Mucosa of descending colon (tissue), 3 donors: Measurements from ENCODE around the gene ARPC1B. TPM values are rescaled to one million over a fixed set of nuclear protein-coding genes. Genes with fewer than 3 reads are reported as not detected.
A peak's percentile ranks its signal among the peaks of the same experiment; 100 is the strongest.

Experiments
- ATAC-seq: fragments of 200-7000 bp; cut with Tn5 transposase; one replicate; pipeline ENCODE4 v1.9.1; 2020; ENCODE audit warnings: mild to moderate bottlenecking, moderate library complexity
- DNase-seq, 3 donors: peaks; one replicate each; pipeline ENCODE4 v3.0.0-alpha.2; 2020
- H3K36me3 ChIP-seq: fragments of 200-600 bp; one replicate; pipeline ENCODE4 v1.8.0; 2021; ENCODE audit warnings: low read depth, mild to moderate bottlenecking
- H3K4me1 ChIP-seq: fragments of 200-600 bp; one replicate; pipeline ENCODE4 v1.8.0; 2021; ENCODE audit warnings: low read depth, mild to moderate bottlenecking
- H3K4me3 ChIP-seq: fragments of 200-600 bp; one replicate; pipeline ENCODE4 v1.8.0; 2021; ENCODE audit warnings: mild to moderate bottlenecking
- H3K9me3 ChIP-seq: fragments of 200-600 bp; one replicate; pipeline ENCODE4 v1.8.0; 2021; ENCODE audit warnings: mild to moderate bottlenecking
- CTCF ChIP-seq: fragments of 200-600 bp; IDR thresholded peaks from one replicate; pipeline ENCODE4 v1.8.0; 2022; ENCODE audit warnings: antibody characterized with exemption, mild to moderate bottlenecking
- intact Hi-C, 2 donors: fragments of 100-400 bp; cut with DNase I in 1 of 2; cut with micrococcal nuclease in 1 of 2; formaldehyde crosslinking; loops; one replicate each; pipeline versions ENCODE4 v1.11.0 to v1.11.1; 2022; cut with DNase I, micrococcal nuclease
- total RNA-seq, 3 donors: library from RNA; stranded (reverse); fragmentation: NEBNext Ultra II Directional in 2 of 3; extraction: Animal tissue kit (Norgen Biotek cat#: 25700) in 2 of 3; gene quantifications; one replicate each; pipeline versions ENCODE4 v1.2.1 to v1.2.4, GENCODE V29; 2021 to 2023
- donor health status: DM: no; HTN: no; CAD: no; lungs with moderate emphysema.
- donor health status: DM: no; HTN: no; CAD: no.
- donor health status: DM: no; HTN: yes; CAD: no.

The ARPC1B gene
- total RNA-seq, 3 donors from 2014 or later = 107 to 153 (median 119) TPM

GRCh38 chr7:99380032-99380822 lies 5.7 kb downstream of the ARPC1B start:
- Histone ChIP-seq H3K4me1 (peaks cover 42% of the 10 kb centered on the region), H3K36me3 (no peaks in the 10 kb centered on the region), H3K9me3 (no peaks in the 10 kb centered on the region), H3K4me3 (no peak overlapping the region)
- DNase-seq (peak in 1 of 3 donors; percentile 41), ATAC-seq (peak; percentile 6)
- no peak for TF ChIP-seq CTCF
- intact Hi-C loops = no loop called here

GRCh38 chr7:99380823-99381663 lies 6.5 kb downstream of the ARPC1B start:
- TF ChIP-seq CTCF = no peak
- DNase-seq = peak; percentile 59 to 85 (median 60)
- Histone ChIP-seq H3K4me3 (no peak overlapping the region), H3K4me1 (peaks cover 35% of the 10 kb centered on the region), H3K9me3 (no peaks in the 10 kb centered on the region), H3K36me3 (no peaks in the 10 kb centered on the region)
- peak; percentile 59 for ATAC-seq
- intact Hi-C loops = no loop called here

GRCh38 chr7:99381664-99382075 lies 7.1 kb downstream of the ARPC1B start:
- DNase-seq (no peak), ATAC-seq (no peak)
- Histone ChIP-seq H3K4me3 (no peak overlapping the region), H3K4me1 (peaks cover 29% of the 10 kb centered on the region), H3K36me3 (no peaks in the 10 kb centered on the region), H3K9me3 (no peaks in the 10 kb centered on the region)
- intact Hi-C loops = no loop called here
- no peak for TF ChIP-seq CTCF

- Histone ChIP-seq H3K4me1 (peaks cover 28% of the 10 kb centered on the region), H3K4me3 (no peak overlapping the region), H3K9me3 (no peaks in the 10 kb centered on the region), H3K36me3 (no peaks in the 10 kb centered on the region)
- intact Hi-C loops = no loop called here
- no peak for TF ChIP-seq CTCF
- DNase-seq (no peak), ATAC-seq (no peak)
Measured at GRCh38 chr7:99383203-99383602, 8.7 kb downstream of the ARPC1B start.

- no peaks in the 10 kb centered on the region for H3K9me3 ChIP-seq
- H3K36me3 ChIP-seq = no peaks in the 10 kb centered on the region
- TF ChIP-seq CTCF = no peak
- H3K4me1 ChIP-seq = peaks cover 27% of the 10 kb centered on the region
- no peak overlapping the region for H3K4me3 ChIP-seq
- DNase-seq (no peak), ATAC-seq (no peak)
- intact Hi-C loops = no loop called here
Measured at GRCh38 chr7:99383791-99384370, 9.4 kb downstream of the ARPC1B start.
